Esophagus squamous epithelium (tissue), 5 donors: ENCODE results near the gene FAIM2. TPM values are rescaled to one million over a fixed set of nuclear protein-coding genes. Genes with fewer than 3 reads are reported as not detected.

ENCODE experiments used
- DNase-seq: peaks from one replicate; lab custom pipeline; 2025; lab: John Stamatoyannopoulos, UW
- H3K27ac ChIP-seq, 4 donors: fragments of 200-600 bp; sonication (generic); one replicate each; pipeline ENCODE4 v1.5.1; 2016 to 2019; ENCODE audit warnings: mild to moderate bottlenecking in 1 of 4
- H3K27me3 ChIP-seq, 4 donors: fragments of 200-600 bp; sonication (generic); 1 replicate in 3 of 4; 2 replicates in 1 of 4; pipeline versions ENCODE4 v1.5.1 to v1.6.0; 2017 to 2021; ENCODE audit warnings: antibody characterized with exemption in 1 of 4
- H3K36me3 ChIP-seq, 3 donors: fragments of 200-600 bp; sonication (generic); one replicate each; pipeline ENCODE4 v1.5.1; 2016 to 2019
- H3K4me1 ChIP-seq, 3 donors: fragments of 200-600 bp; sonication (generic); one replicate each; pipeline ENCODE4 v1.5.1; 2017 to 2019
- H3K4me3 ChIP-seq, 4 donors: fragments of 200-600 bp; sonication (generic); 1 replicate in 3 of 4; 2 replicates in 1 of 4; pipeline ENCODE4 v1.5.1; 2016 to 2019; ENCODE audit warnings: mild to moderate bottlenecking in 2 of 4, moderate library complexity in 1 of 4
- H3K9me3 ChIP-seq, 3 donors: fragments of 200-600 bp; sonication (generic); one replicate each; pipeline ENCODE4 v1.5.1; 2016 to 2019
- POLR2A ChIP-seq, 4 donors: fragments of 450-650 bp; IDR thresholded peaks; one replicate each; pipeline ENCODE4 v1.6.1; 2017; ENCODE audit warnings: antibody characterized with exemption in 4 of 4, mild to moderate bottlenecking in 4 of 4, moderate library complexity in 3 of 4
- WGBS, 2 donors: methylation state at CpG; one replicate each; pipeline ENCODE4 v1.1.5; 2018; 5-methylcytosine and 5-hydroxymethylcytosine counted together
- intact Hi-C: fragments of 100-400 bp; cut with DNase I; formaldehyde crosslinking; loops from one replicate; pipeline ENCODE4 v1.15.0; 2022
- total RNA-seq, 4 donors: library from RNA; depleted of rRNA; stranded (reverse); fragments of >200 nt; gene quantifications; one replicate each; pipeline ENCODE4 v1.1.0, GENCODE V29; 2016
- TF ChIP-seq, protein P1 (sequence below), 6 experiments: fragments of 450-650 bp in 4 of 6; fragments of 200-600 bp in 2 of 6; sonication (generic) in 2 of 6; IDR thresholded peaks; one replicate each; pipeline ENCODE4 v1.5.1; 2016 to 2019; ENCODE audit warnings: antibody characterized with exemption in 6 of 6, mild to moderate bottlenecking in 4 of 6, moderate library complexity in 4 of 6
- donor health status: DM: yes; HTN: yes; CAD: no.

The FAIM2 gene
- total RNA-seq, 4 donors from 2014 or later: 0.13 to 2.9 (median 0.23) TPM

- TF ChIP-seq POLR2A (IDR thresholded peaks at IDR 0.05): no peak
- TF ChIP-seq, protein P1, sequence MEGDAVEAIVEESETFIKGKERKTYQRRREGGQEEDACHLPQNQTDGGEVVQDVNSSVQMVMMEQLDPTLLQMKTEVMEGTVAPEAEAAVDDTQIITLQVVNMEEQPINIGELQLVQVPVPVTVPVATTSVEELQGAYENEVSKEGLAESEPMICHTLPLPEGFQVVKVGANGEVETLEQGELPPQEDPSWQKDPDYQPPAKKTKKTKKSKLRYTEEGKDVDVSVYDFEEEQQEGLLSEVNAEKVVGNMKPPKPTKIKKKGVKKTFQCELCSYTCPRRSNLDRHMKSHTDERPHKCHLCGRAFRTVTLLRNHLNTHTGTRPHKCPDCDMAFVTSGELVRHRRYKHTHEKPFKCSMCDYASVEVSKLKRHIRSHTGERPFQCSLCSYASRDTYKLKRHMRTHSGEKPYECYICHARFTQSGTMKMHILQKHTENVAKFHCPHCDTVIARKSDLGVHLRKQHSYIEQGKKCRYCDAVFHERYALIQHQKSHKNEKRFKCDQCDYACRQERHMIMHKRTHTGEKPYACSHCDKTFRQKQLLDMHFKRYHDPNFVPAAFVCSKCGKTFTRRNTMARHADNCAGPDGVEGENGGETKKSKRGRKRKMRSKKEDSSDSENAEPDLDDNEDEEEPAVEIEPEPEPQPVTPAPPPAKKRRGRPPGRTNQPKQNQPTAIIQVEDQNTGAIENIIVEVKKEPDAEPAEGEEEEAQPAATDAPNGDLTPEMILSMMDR (IDR thresholded peaks at IDR 0.05): no peak
- H3K36me3 ChIP-seq: peaks cover 0 to 13% (median 0%) of the 10 kb centered on the region in 3 donors
- H3K4me1 ChIP-seq: peaks cover 46 to 81% (median 59%) of the 10 kb centered on the region in 3 donors
- 82 to 83% methylated on average over 7 to 8 of the region's 8 CpGs for WGBS, 2 donors
- no peaks in the 10 kb centered on the region for H3K9me3 ChIP-seq
- H3K27ac ChIP-seq: peak overlapping the region in 3 of 4 donors; percentile 93 to 97 (median 96)
- no peaks in the 10 kb centered on the region for H3K27me3 ChIP-seq
- no peak overlapping the region for H3K4me3 ChIP-seq
- DNase-seq: no peak
- intact Hi-C loops: no loop called here
Measured at GRCh38 chr12:49824416-49824815, 79.3 kb downstream of the FAIM2 start.

DNA sequence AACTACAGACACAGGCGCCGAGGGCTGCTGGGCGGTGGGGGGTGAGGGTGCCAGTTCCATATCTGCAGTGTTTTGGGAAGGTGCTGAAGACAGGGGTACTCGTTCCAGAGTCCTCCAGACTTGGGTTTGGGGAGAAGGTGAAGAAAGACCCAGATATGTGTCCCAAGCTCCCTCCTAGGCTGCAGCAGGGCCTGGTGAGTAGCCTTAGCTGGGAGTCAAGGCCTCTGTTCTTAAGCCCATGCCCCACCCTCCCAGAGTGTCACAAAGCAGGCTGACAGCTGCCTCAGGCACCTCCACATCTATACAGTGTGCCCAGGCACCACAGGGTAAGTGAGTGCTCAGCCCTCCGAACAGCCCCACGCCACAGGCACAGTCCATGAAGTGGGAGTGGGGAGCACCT, 79.7 kb downstream of the FAIM2 start:
- peaks cover 43 to 77% (median 54%) of the 10 kb centered on the region in 3 donors for H3K4me1 ChIP-seq
- peaks cover 0 to 13% (median 0%) of the 10 kb centered on the region in 3 donors for H3K36me3 ChIP-seq
- H3K9me3 ChIP-seq: no peaks in the 10 kb centered on the region
- 85% methylated on average over 4 to 6 of the region's 6 CpGs for WGBS, 2 donors
- TF ChIP-seq POLR2A (IDR thresholded peaks at IDR 0.05): no peak
- TF ChIP-seq, protein P1 (IDR thresholded peaks at IDR 0.05): no peak
- DNase-seq: no peak
- H3K27ac ChIP-seq: peak overlapping the region in 3 of 4 donors; percentile 93 to 97 (median 96)
- intact Hi-C loops: no loop called here
- H3K4me3 ChIP-seq: no peak overlapping the region
- no peaks in the 10 kb centered on the region for H3K27me3 ChIP-seq

- Histone ChIP-seq H3K4me3 (no peak overlapping the region), H3K36me3 (peaks cover 0 to 13% (median 0%) of the 10 kb centered on the region in 3 donors), H3K9me3 (no peaks in the 10 kb centered on the region), H3K27ac (no peak overlapping the region), H3K27me3 (no peaks in the 10 kb centered on the region), H3K4me1 (peaks cover 39 to 73% (median 52%) of the 10 kb centered on the region in 3 donors)
- DNase-seq: no peak
- 83% methylated on average over 1 of the region's 1 CpG; no CpG with 5 or more reads in 1 of the 2 donors for WGBS, 2 donors
- intact Hi-C loops: no loop called here
- TF ChIP-seq POLR2A (IDR thresholded peaks at IDR 0.05): no peak
- TF ChIP-seq, protein P1 (IDR thresholded peaks at IDR 0.05): no peak
Measured at GRCh38 chr12:49823350-49823749, 80.3 kb downstream of the FAIM2 start.

- intact Hi-C loops: no loop called here
- WGBS, 2 donors: 59 to 82% methylated on average over 2 to 10 of the region's 10 CpGs
Measured at GRCh38 chr12:49821373-49822287, 82.1 kb downstream of the FAIM2 start.

More at GRCh38 chr12:49821373-49822287, 82.1 kb downstream of the FAIM2 start:
- H3K27ac ChIP-seq: peak overlapping the region in 2 of 4 donors; percentile 1 to 29
- no peaks in the 10 kb centered on the region for H3K27me3 ChIP-seq
- peaks cover 29 to 59% (median 44%) of the 10 kb centered on the region in 3 donors for H3K4me1 ChIP-seq
- no peak overlapping the region for H3K4me3 ChIP-seq
- H3K36me3 ChIP-seq: peaks cover 0 to 13% (median 0%) of the 10 kb centered on the region in 3 donors
- no peaks in the 10 kb centered on the region for H3K9me3 ChIP-seq
- TF ChIP-seq, protein P1 (IDR thresholded peaks at IDR 0.05): no peak
- TF ChIP-seq POLR2A (IDR thresholded peaks at IDR 0.05): no peak
- DNase-seq: no peak
